Caki2 (cell line): ENCODE results near the gene RUVBL2. TPM values are rescaled to one million over a fixed set of nuclear protein-coding genes. Genes with fewer than 3 reads are reported as not detected.
A peak's percentile ranks its signal among the peaks of the same experiment; 100 is the strongest.
"Not testable (repeated sequence)": the region's sequence is repeated elsewhere in the genome, so short reads cannot be mapped to it uniquely, and the experiment has no call there.

Experiments used
- DNase-seq: peaks from one replicate; pipeline ENCODE4 v3.0.0-alpha.2; 2015; ENCODE audit warnings: low read depth
- in situ Hi-C: cut with HindIII; loops from 2 replicates; pipeline ENCODE4 v1.10.0; 2016; ENCODE audit warnings: low sequenced_read_pairs, low pct_unique_long_range_greater_than_20kb, mixed read lengths
- total RNA-seq: library from RNA; depleted of rRNA; stranded (reverse); fragments of >200 nt; shearing (Covaris generic); gene quantifications from 2 replicates; pipeline ENCODE4 v1.2.3, GENCODE V29; 2014; ENCODE audit warnings: low replicate concordance

RUVBL2 gene
- total RNA-seq, 1 experiment from 2014 or later, result 608 TPM

- DNase-seq, result no peak
- in situ Hi-C loops, result no loop called here
Measured at GRCh38 chr19:49004964-49005614, 11.4 kb downstream of the RUVBL2 start.

GRCh38 chr19:49006905-49007304 is 13.2 kb downstream of the RUVBL2 start:
- in situ Hi-C loops, result no loop called here
- DNase-seq, result no peak

GRCh38 chr19:49009828-49010227 is 16.1 kb downstream of the RUVBL2 start:
- no peak for DNase-seq
- in situ Hi-C loops, result no loop called here

- no peak for DNase-seq
- in situ Hi-C loops, result no loop called here
Measured at GRCh38 chr19:49010453-49010852, 16.8 kb downstream of the RUVBL2 start.

- in situ Hi-C loops, result no loop called here
- DNase-seq, result no peak
Measured at GRCh38 chr19:49011194-49011593, 17.5 kb downstream of the RUVBL2 start.

- no peak for DNase-seq
- in situ Hi-C loops, result no loop called here
Measured at GRCh38 chr19:49014123-49014869, 20.6 kb downstream of the RUVBL2 start.

GRCh38 chr19:49014870-49015255 is 21.2 kb downstream of the RUVBL2 start:
- no peak for DNase-seq
- in situ Hi-C loops, result no loop called here

- DNase-seq, result no peak
- in situ Hi-C loops, result no loop called here
Measured at GRCh38 chr19:49016067-49016839, 22.6 kb downstream of the RUVBL2 start.

GRCh38 chr19:49017041-49017665 is 23.5 kb downstream of the RUVBL2 start, which contains the start of gene LHB:
TSS of gene LHB (minus strand) at chr19:49017091. CDS start at chr19:49017081, 10 bp downstream.
- no peak for DNase-seq
- in situ Hi-C loops, result no loop called here

GRCh38 chr19:49017666-49018351 is 24.1 kb downstream of the RUVBL2 start:
- no peak for DNase-seq
- in situ Hi-C loops, result no loop called here

GRCh38 chr19:49018388-49019241 is 24.9 kb downstream of the RUVBL2 start:
- DNase-seq, in situ Hi-C loops: not testable (repeated sequence)

- in situ Hi-C loops, result no loop called here
- peak; percentile 77 for DNase-seq
Measured at GRCh38 chr19:49019242-49019932, 25.7 kb downstream of the RUVBL2 start.

- in situ Hi-C loops, result no loop called here
- no peak for DNase-seq
Measured at GRCh38 chr19:49020342-49020741, 26.7 kb downstream of the RUVBL2 start.

- in situ Hi-C loops, result no loop called here
- DNase-seq, result peak; percentile 80
Measured at GRCh38 chr19:49020931-49021895, 27.5 kb downstream of the RUVBL2 start.

GRCh38 chr19:49022116-49022515 is 28.4 kb downstream of the RUVBL2 start:
- DNase-seq, result no peak
- in situ Hi-C loops, result no loop called here

- in situ Hi-C loops, DNase-seq: not testable (repeated sequence)
Measured at GRCh38 chr19:49024233-49024632, 30.5 kb downstream of the RUVBL2 start, which contains the start of gene CGB3. TSS of gene CGB3 (minus strand) at chr19:49024333. CDS start at chr19:49023971, 362 bp downstream.
